ENCODE results near the gene JMY. TPM values are rescaled to one million over a fixed set of nuclear protein-coding genes. Genes with fewer than 3 reads are reported as not detected.

The JMY gene
- total RNA-seq, 4 donors from 2014 or later, result 5.8 to 15.8 (median 8.9) TPM

- 73 to 88% methylated on average over 5 of the region's 5 CpGs for WGBS, 2 donors
- peaks cover 0 to under 1% (median 0%) of the 10 kb centered on the region in 3 donors for H3K36me3 ChIP-seq
- DNase-seq, result no peak
Observed at GRCh38 chr5:79330071-79330470, 94.1 kb downstream of the JMY start.

DNA sequence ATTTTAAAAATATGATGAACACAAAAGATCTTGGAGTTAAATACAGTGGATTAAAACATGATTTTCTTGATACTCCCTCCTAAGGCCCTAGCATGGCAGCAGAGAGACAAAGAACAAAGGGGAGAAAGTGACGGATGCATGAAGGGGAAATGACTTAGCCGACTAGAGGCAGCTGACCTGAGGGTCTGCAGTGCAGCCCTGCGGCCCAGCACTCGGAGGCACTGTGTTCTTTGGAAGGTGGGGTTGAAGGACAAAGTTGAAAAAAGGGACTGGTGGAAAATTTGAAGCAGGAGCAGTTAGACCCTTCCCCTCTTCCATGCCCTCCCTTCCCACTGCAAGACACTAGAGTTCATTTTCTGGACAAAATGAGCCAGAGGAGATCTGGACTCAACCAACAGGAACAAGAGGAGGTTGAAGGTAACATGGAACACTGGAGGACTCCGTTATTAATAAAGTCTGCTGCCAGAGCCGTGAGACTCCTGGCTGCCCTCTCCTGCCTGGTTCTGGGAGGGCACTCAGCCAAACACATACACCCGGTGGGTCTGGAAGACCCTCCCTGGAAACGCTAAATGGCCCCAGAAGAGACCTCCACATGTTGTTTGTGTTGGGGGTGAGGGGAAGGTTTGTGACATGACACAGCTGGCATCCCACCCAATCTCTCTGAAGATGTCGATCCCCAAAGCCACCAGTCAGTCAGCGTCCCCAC lies 98.1 kb downstream of the JMY start:
- no peak for DNase-seq
- Histone ChIP-seq H3K4me3 (no peak overlapping the region), H3K27ac (no peak overlapping the region), H3K36me3 (no peaks in the 10 kb centered on the region), H3K4me1 (no peaks in the 10 kb centered on the region), H3K9me3 (no peaks in the 10 kb centered on the region), H3K27me3 (no peaks in the 10 kb centered on the region)
- intact Hi-C loops (cut with DNase I), result no loop called here
- WGBS, 2 donors, result 76 to 83% methylated on average over 5 to 10 of the region's 10 CpGs
- TF ChIP-seq POLR2A (IDR thresholded peaks at IDR 0.05), result no peak
- no peak for TF ChIP-seq CTCF (IDR thresholded peaks at IDR 0.05)

More at GRCh38 chr5:79330071-79330470, 94.1 kb downstream of the JMY start:
- Histone ChIP-seq H3K9me3 (no peaks in the 10 kb centered on the region), H3K4me1 (no peaks in the 10 kb centered on the region), H3K4me3 (no peak overlapping the region), H3K27me3 (no peaks in the 10 kb centered on the region), H3K27ac (no peak overlapping the region)
- intact Hi-C loops (cut with DNase I), result no loop called here
- no peak for TF ChIP-seq POLR2A (IDR thresholded peaks at IDR 0.05)
- TF ChIP-seq CTCF (IDR thresholded peaks at IDR 0.05), result no peak

DNA sequence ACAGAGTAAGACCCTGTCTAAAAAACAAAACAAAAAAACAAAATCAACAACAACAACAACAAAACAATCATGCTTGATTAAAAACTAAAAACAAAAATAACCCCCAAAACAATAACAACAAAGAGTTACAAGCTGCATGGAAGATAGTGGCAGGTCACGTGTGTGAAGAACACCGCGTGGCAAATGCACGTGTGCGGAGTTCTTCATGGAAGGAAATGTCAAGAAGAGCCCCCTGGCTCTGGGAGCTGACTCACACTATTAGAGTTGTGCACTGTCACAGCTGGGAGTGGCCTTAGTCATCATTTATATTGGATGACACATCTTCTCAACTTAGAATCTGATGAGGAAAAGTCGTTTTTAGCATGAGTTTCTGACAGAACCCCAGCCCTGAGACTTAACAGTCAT lies 110.5 kb downstream of the JMY start:
- Histone ChIP-seq H3K36me3 (no peaks in the 10 kb centered on the region), H3K9me3 (no peaks in the 10 kb centered on the region), H3K27me3 (no peaks in the 10 kb centered on the region), H3K4me1 (peaks cover 0 to 17% (median 0%) of the 10 kb centered on the region in 3 donors), H3K27ac (no peak overlapping the region), H3K4me3 (no peak overlapping the region)
- TF ChIP-seq POLR2A (IDR thresholded peaks at IDR 0.05) (no peak), CTCF (IDR thresholded peaks at IDR 0.05) (no peak)
- no peak for DNase-seq
- 66 to 80% methylated on average over 6 of the region's 6 CpGs for WGBS, 2 donors
- intact Hi-C loops (cut with DNase I), result no loop called here

DNA sequence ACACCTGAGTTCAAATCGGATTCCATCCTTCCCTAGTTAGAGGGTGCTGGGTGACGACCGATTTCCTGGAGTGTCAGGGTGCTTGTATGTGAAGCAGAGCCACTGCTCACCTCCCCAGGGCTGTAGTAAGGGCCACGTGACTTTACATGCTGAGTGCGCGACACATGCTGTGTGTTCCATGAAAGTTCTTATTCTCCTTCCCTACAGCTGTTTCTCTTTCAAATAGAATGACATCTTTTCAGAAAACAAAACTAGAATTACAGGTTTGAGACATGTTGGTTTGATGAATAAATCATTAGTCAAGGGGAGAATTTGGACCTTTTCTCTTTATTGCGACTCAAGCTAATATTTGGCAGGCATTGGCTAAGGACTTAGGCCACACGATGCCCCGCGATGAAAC lies 113.1 kb downstream of the JMY start:
- Histone ChIP-seq H3K36me3 (no peaks in the 10 kb centered on the region), H3K9me3 (no peaks in the 10 kb centered on the region), H3K27me3 (no peaks in the 10 kb centered on the region), H3K27ac (no peak overlapping the region), H3K4me1 (peaks cover 0 to 17% (median 0%) of the 10 kb centered on the region in 3 donors), H3K4me3 (no peak overlapping the region)
- 44 to 66% methylated on average over 7 to 10 of the region's 10 CpGs for WGBS, 2 donors
- DNase-seq, result no peak
- TF ChIP-seq CTCF (IDR thresholded peaks at IDR 0.05) (no peak), POLR2A (IDR thresholded peaks at IDR 0.05) (no peak)
- intact Hi-C loops (cut with DNase I), result no loop called here

DNA sequence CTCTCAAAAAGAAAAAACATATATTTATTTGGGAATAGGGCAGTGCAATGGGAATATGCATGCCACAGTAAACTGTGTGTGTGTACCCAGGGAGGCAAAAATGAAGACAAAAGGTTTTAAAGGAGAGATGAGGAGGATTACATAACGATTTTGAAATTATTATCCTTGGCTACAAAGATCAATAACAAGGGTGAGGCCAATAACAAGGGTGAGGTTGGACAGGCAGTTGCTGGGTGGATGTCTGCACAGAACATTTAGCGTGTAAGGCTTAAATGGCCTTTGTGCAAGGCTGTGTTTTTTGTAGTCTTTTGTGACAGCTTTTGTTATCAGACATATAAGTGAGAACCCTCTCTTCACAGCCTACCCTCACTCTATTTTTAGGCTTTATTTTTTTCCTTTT lies 114.0 kb downstream of the JMY start:
- Histone ChIP-seq H3K4me3 (no peak overlapping the region), H3K4me1 (peaks cover 0 to 17% (median 0%) of the 10 kb centered on the region in 3 donors), H3K27me3 (no peaks in the 10 kb centered on the region), H3K36me3 (no peaks in the 10 kb centered on the region), H3K9me3 (no peaks in the 10 kb centered on the region), H3K27ac (no peak overlapping the region)
- TF ChIP-seq CTCF (IDR thresholded peaks at IDR 0.05) (no peak), POLR2A (IDR thresholded peaks at IDR 0.05) (no peak)
- whole genome bisulfite sequencing, 2 donors, result 54 to 69% methylated on average over 2 of the region's 2 CpGs
- DNase-seq, result no peak
- intact Hi-C loops (cut with DNase I), result no loop called here

Measured in esophagus squamous epithelium (tissue), 5 donors.